ENCODE data around the gene TLL2. TPM values are rescaled to one million over a fixed set of nuclear protein-coding genes. Genes with fewer than 3 reads are reported as not detected.

TLL2 gene
- total and polyA plus RNA-seq, 2 of the 4 experiments (the other 2 are of a cell fraction): under 0.01 to 0.05 TPM

- dilution Hi-C loops (cut with HindIII; ENCODE audit: low sequenced_read_pairs, unreplicated experiment) (no loop called here), in situ Hi-C loops (cut with MboI; ENCODE audit: low sequenced_read_pairs) (no loop called here), intact Hi-C loops (cut with micrococcal nuclease) (no loop called here)
- H3K27me3 ChIP-seq (ENCODE audit: control insufficient read depth, insufficient read depth, low read length): peaks cover 10% of the 10 kb centered on the region
- no peak overlapping the region for H2AK9ac ChIP-seq (replicated peaks; ENCODE audit: low read depth, low read length, poor library complexity)
- no peaks in the 10 kb centered on the region for H3K36me3 ChIP-seq (ENCODE audit: control insufficient read depth, insufficient read depth, low read length)
- H3K79me1 ChIP-seq (ENCODE audit: low read depth in 1 of 2, low read length in 2 of 2): no peaks in the 10 kb centered on the region
- H3K9me3 ChIP-seq (ENCODE audit: control insufficient read depth, insufficient read depth, low read length): no peaks in the 10 kb centered on the region
- no peak overlapping the region for H3K4me3 ChIP-seq (ENCODE audit: insufficient read depth, low read depth, low read length)
- H2BK120ac ChIP-seq (ENCODE audit: low read depth, low read length): no peak overlapping the region
- H2BK20ac ChIP-seq (ENCODE audit: low read depth, low read length): no peak overlapping the region
- no peak overlapping the region for H2AFZ ChIP-seq (replicated peaks; ENCODE audit: low read length, poor library complexity)
- H2BK15ac ChIP-seq (ENCODE audit: low read depth, low read length): no peak overlapping the region
- H3K18ac ChIP-seq (ENCODE audit: low read depth, low read length): no peak overlapping the region
- H3K14ac ChIP-seq (replicated peaks; ENCODE audit: low read depth, low read length): no peak overlapping the region
- H3K56ac ChIP-seq (ENCODE audit: extremely low read depth, insufficient read depth, low read length): no peak overlapping the region
- H3K23ac ChIP-seq (ENCODE audit: low read depth, low read length): no peak overlapping the region
- ChIA-PET CTCF (no interaction called here), POLR2A (ENCODE audit: unreplicated experiment) (no interaction called here)
- BruUV-seq (replicated peaks): no TSS peak
- TF ChIP-seq RFX5 (IDR thresholded peaks at IDR 0.05; ENCODE audit: low read depth, low read length) (no peak), ELK1 (IDR thresholded peaks at IDR 0.05; ENCODE audit: borderline replicate concordance, low read depth, low read length) (no peak), CTCF (conservative IDR thresholded peaks at IDR 0.05; ENCODE audit: low read depth, low read length) (no peak), USF2 (IDR thresholded peaks at IDR 0.05; ENCODE audit: low read depth, low read length) (no peak), MAZ (IDR thresholded peaks at IDR 0.05; ENCODE audit: borderline replicate concordance, low read depth, low read length) (no peak), MAFK (IDR thresholded peaks at IDR 0.05; ENCODE audit: low read depth, low read length) (no peak), MXI1 (IDR thresholded peaks at IDR 0.05; ENCODE audit: borderline replicate concordance, low read depth, low read length) (no peak), CHD1 (IDR thresholded peaks at IDR 0.05; ENCODE audit: low read depth, low read length) (no peak), FOS (IDR thresholded peaks at IDR 0.05; ENCODE audit: low read depth, low read length) (no peak), NFE2L2 (IDR thresholded peaks at IDR 0.05; ENCODE audit: low read depth, low read length) (no peak), SMC3 (IDR thresholded peaks at IDR 0.05; ENCODE audit: low read depth, low read length) (no peak), POLR2A (IDR thresholded peaks at IDR 0.05; ENCODE audit: low read depth, low read length) (no peak), RAD21 (IDR thresholded peaks at IDR 0.05; ENCODE audit: low read length) (no peak), CEBPB (IDR thresholded peaks at IDR 0.05; ENCODE audit: low read depth, low read length) (no peak)
- no peak overlapping the region for H4K91ac ChIP-seq (ENCODE audit: insufficient read depth, low read depth, low read length)
- no peak overlapping the region for H4K8ac ChIP-seq (ENCODE audit: low read depth in 2 of 2, low read length in 2 of 2)
- H3K4ac ChIP-seq (ENCODE audit: low read depth, low read length): no peak overlapping the region
- no peak overlapping the region for H2AK5ac ChIP-seq (ENCODE audit: low read depth, low read length)
- no peaks in the 10 kb centered on the region for H4K20me1 ChIP-seq (ENCODE audit: insufficient read depth, low read length)
- no peak overlapping the region for H3K27ac ChIP-seq (ENCODE audit: insufficient read depth, low read length)
- DNase-seq: no peak
- H2BK5ac ChIP-seq (ENCODE audit: low read depth, low read length, poor library complexity, severe bottlenecking): no peak overlapping the region
- ATAC-seq (ENCODE audit: low read depth): no peak
- WGBS, 2 experiments (ENCODE audit: extremely low coverage in 2 of 2, insufficient read length in 1 of 2): 34% methylated on average over 3 of the region's 11 CpGs; no CpG with 5 or more reads in 1 of the 2 experiments
- H3K9me1 ChIP-seq (ENCODE audit: insufficient read depth, low read length): no peaks in the 10 kb centered on the region
- no peak overlapping the region for H4K5ac ChIP-seq (ENCODE audit: low read depth, low read length)
- no peak overlapping the region for H3K4me2 ChIP-seq (ENCODE audit: low read depth, low read length)
- no peaks in the 10 kb centered on the region for H3K4me1 ChIP-seq (ENCODE audit: control insufficient read depth, insufficient read depth, low read length)
- H3K9ac ChIP-seq (ENCODE audit: low read depth, low read length): no peak overlapping the region
Observed at GRCh38 chr10:96410296-96410695, 103.4 kb downstream of the TLL2 start.
